ENCODE results near the gene MBD3L5. TPM values are rescaled to one million over a fixed set of nuclear protein-coding genes. Genes with fewer than 3 reads are reported as not detected.

The MBD3L5 gene
- total RNA-seq, 2 donors from 2014 or later: not detected

- no peaks in the 10 kb centered on the region for H3K27me3 ChIP-seq
- no peak overlapping the region for H3K4me3 ChIP-seq
- no peaks in the 10 kb centered on the region for H3K36me3 ChIP-seq
- TF ChIP-seq CTCF (IDR thresholded peaks at IDR 0.05): no peak
- no peaks in the 10 kb centered on the region for H3K9me3 ChIP-seq
- intact Hi-C loops (cut with DNase I): no loop called here
- H3K4me1 ChIP-seq: no peaks in the 10 kb centered on the region
- no peak for DNase-seq
- no peak overlapping the region for H3K27ac ChIP-seq
- H3K9ac ChIP-seq (ENCODE audit: low read depth in 2 of 2, low read length in 2 of 2): no peak overlapping the region
Observed at GRCh38 chr19:6997679-6998445, 32.5 kb upstream of the MBD3L5 start.

- no peaks in the 10 kb centered on the region for H3K36me3 ChIP-seq
- no peak overlapping the region for H3K27ac ChIP-seq
- H3K27me3 ChIP-seq: no peaks in the 10 kb centered on the region
- H3K4me3 ChIP-seq: no peak overlapping the region
- no peak for TF ChIP-seq CTCF (IDR thresholded peaks at IDR 0.05)
- H3K9ac ChIP-seq (ENCODE audit: low read depth in 2 of 2, low read length in 2 of 2): no peak overlapping the region
- no peaks in the 10 kb centered on the region for H3K4me1 ChIP-seq
- intact Hi-C loops (cut with DNase I): no loop called here
- H3K9me3 ChIP-seq: no peaks in the 10 kb centered on the region
- no peak for DNase-seq
Observed at GRCh38 chr19:6999933-7000332, 30.4 kb upstream of the MBD3L5 start.

GRCh38 chr19:7000333-7000732 lies 30.0 kb upstream of the MBD3L5 start:
- DNase-seq: no peak
- TF ChIP-seq CTCF (IDR thresholded peaks at IDR 0.05): no peak
- no peaks in the 10 kb centered on the region for H3K4me1 ChIP-seq
- H3K36me3 ChIP-seq: no peaks in the 10 kb centered on the region
- H3K9ac ChIP-seq (ENCODE audit: low read depth in 2 of 2, low read length in 2 of 2): no peak overlapping the region
- intact Hi-C loops (cut with DNase I): no loop called here
- H3K9me3 ChIP-seq: no peaks in the 10 kb centered on the region
- H3K27me3 ChIP-seq: no peaks in the 10 kb centered on the region
- H3K4me3 ChIP-seq: no peak overlapping the region
- H3K27ac ChIP-seq: peak overlapping the region; percentile 32

DNA sequence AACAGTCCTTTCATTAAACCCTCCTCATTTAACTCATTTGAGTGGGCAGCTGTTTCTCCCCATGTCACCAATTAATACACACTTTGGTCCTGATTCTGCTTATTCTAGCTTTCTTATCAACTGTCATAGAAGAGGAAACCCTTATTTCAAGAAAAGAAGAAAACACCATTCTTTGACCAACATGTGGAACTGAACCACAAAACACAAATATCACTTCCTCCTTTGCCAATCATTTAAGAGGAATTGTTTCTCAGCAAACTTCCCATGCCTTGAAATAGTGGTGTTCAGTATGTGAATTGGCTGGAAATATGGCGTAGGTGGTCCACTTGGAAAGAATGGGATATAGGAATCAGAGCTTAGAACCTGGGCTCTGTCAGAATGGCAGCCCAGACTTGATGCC lies 29.6 kb upstream of the MBD3L5 start:
- intact Hi-C loops (cut with DNase I): no loop called here
- no peak for TF ChIP-seq CTCF (IDR thresholded peaks at IDR 0.05)
- H3K9ac ChIP-seq (ENCODE audit: low read depth in 2 of 2, low read length in 2 of 2): no peak overlapping the region
- no peaks in the 10 kb centered on the region for H3K9me3 ChIP-seq
- DNase-seq: no peak
- H3K27ac ChIP-seq: peak overlapping the region; percentile 32
- H3K27me3 ChIP-seq: no peaks in the 10 kb centered on the region
- no peaks in the 10 kb centered on the region for H3K36me3 ChIP-seq
- no peak overlapping the region for H3K4me3 ChIP-seq
- H3K4me1 ChIP-seq: no peaks in the 10 kb centered on the region

GRCh38 chr19:7004313-7004931 lies 26.0 kb upstream of the MBD3L5 start:
- intact Hi-C loops (cut with DNase I): no loop called here
- Histone ChIP-seq H3K9me3 (no peaks in the 10 kb centered on the region), H3K4me1 (no peaks in the 10 kb centered on the region), H3K9ac (ENCODE audit: low read depth in 2 of 2, low read length in 2 of 2) (no peak overlapping the region), H3K36me3 (no peaks in the 10 kb centered on the region), H3K27ac (no peak overlapping the region), H3K27me3 (no peaks in the 10 kb centered on the region), H3K4me3 (no peak overlapping the region)
- no peak for DNase-seq
- TF ChIP-seq CTCF (IDR thresholded peaks at IDR 0.05): peak; percentile 86

All from colonic mucosa (tissue), 4 donors.